WERI-Rb-1 (cell line): ENCODE measurements around the gene LYPD6B.
A peak's percentile ranks its signal among the peaks of the same experiment; 100 is the strongest.

Experiments
- DNase-seq: peaks from one replicate; pipeline ENCODE4 v3.0.0-alpha.2; 2020
- H3K27ac ChIP-seq: fragments of 250-450 bp; sonication (Bioruptor Pico); 2 replicates; pipeline ENCODE4 v1.5.1; 2020; ENCODE audit warnings: mild to moderate bottlenecking, moderate library complexity
- H3K27me3 ChIP-seq: fragments of 250-450 bp; sonication (Bioruptor Pico); 2 replicates; pipeline ENCODE4 v1.5.1; 2021; ENCODE audit warnings: mild to moderate bottlenecking, low read depth, moderate library complexity; ENCODE audit not compliant: insufficient read depth, severe bottlenecking
- H3K36me3 ChIP-seq: fragments of 250-450 bp; sonication (Bioruptor Pico); 2 replicates; pipeline ENCODE4 v1.5.1; 2020; ENCODE audit warnings: mild to moderate bottlenecking, moderate library complexity
- H3K4me3 ChIP-seq: 2 replicates; pipeline ENCODE4 v1.5.1; 2011; ENCODE audit warnings: low read depth, mild to moderate bottlenecking, control low read depth, low read length
- H3K9me3 ChIP-seq: fragments of 250-450 bp; sonication (Bioruptor Pico); 2 replicates; pipeline ENCODE4 v1.5.1; 2021; ENCODE audit warnings: mild to moderate bottlenecking, moderate library complexity; ENCODE audit not compliant: severe bottlenecking
- CTCF ChIP-seq: IDR thresholded peaks from 2 replicates; pipeline ENCODE4 v1.5.1; 2011; ENCODE audit warnings: low read depth, mild to moderate bottlenecking, control low read depth, inconsistent platforms, low read length

The LYPD6B gene

GRCh38 chr2:149036507-149037293 lies 1.8 kb upstream of the LYPD6B start:
- no peak for TF ChIP-seq CTCF
- Histone ChIP-seq H3K9me3 (no peaks in the 10 kb centered on the region), H3K27ac (no peak overlapping the region), H3K36me3 (no peaks in the 10 kb centered on the region), H3K27me3 (peaks cover 40% of the 10 kb centered on the region), H3K4me3 (no peak overlapping the region)
- no peak for DNase-seq

GRCh38 chr2:149037851-149038250 lies 648 bp upstream of the LYPD6B start:
- DNase-seq: peak; percentile 17
- no peak overlapping the region for H3K4me3 ChIP-seq

GRCh38 chr2:149039213-149039724 lies 770 bp downstream of the LYPD6B start:
- DNase-seq: no peak
- no peaks in the 10 kb centered on the region for H3K9me3 ChIP-seq
- peaks cover 49% of the 10 kb centered on the region for H3K27me3 ChIP-seq
- no peak for TF ChIP-seq CTCF
- H3K4me3 ChIP-seq: no peak overlapping the region; the same call in 1 of the 2 replicates
- H3K36me3 ChIP-seq: no peaks in the 10 kb centered on the region
- H3K27ac ChIP-seq: no peak overlapping the region

More at GRCh38 chr2:149037851-149038250, 648 bp upstream of the LYPD6B start:
- Histone ChIP-seq H3K36me3 (no peaks in the 10 kb centered on the region), H3K27me3 (peaks cover 40% of the 10 kb centered on the region), H3K27ac (no peak overlapping the region), H3K9me3 (no peaks in the 10 kb centered on the region)
- peak; percentile 30; the same call in 1 of the 2 replicates for TF ChIP-seq CTCF

GRCh38 chr2:149040451-149040850 lies 2.0 kb downstream of the LYPD6B start:
- Histone ChIP-seq H3K36me3 (no peaks in the 10 kb centered on the region), H3K27me3 (peaks cover 46% of the 10 kb centered on the region), H3K4me3 (no peak overlapping the region), H3K9me3 (no peaks in the 10 kb centered on the region), H3K27ac (no peak overlapping the region)
- peak; percentile 57 for TF ChIP-seq CTCF
- DNase-seq: peak; percentile 49

- DNase-seq: no peak
- Histone ChIP-seq H3K9me3 (no peaks in the 10 kb centered on the region), H3K36me3 (no peaks in the 10 kb centered on the region), H3K27ac (no peak overlapping the region), H3K4me3 (no peak overlapping the region), H3K27me3 (peaks cover 42% of the 10 kb centered on the region)
- no peak for TF ChIP-seq CTCF
These were observed 3.0 kb downstream of the LYPD6B start for GRCh38 chr2:149041482-149041881.

GRCh38 chr2:149042881-149043280 lies 4.4 kb downstream of the LYPD6B start:
- Histone ChIP-seq H3K36me3 (no peaks in the 10 kb centered on the region), H3K27ac (no peak overlapping the region), H3K4me3 (no peak overlapping the region), H3K9me3 (no peaks in the 10 kb centered on the region), H3K27me3 (peaks cover 34% of the 10 kb centered on the region)
- DNase-seq: no peak
- TF ChIP-seq CTCF: no peak
